Keratinocyte (primary cell): ENCODE data around the gene CD55.

ENCODE experiments used
- EZH2 ChIP-seq: IDR thresholded peaks from one replicate; pipeline ENCODE4 v1.6.1; 2012; ENCODE audit warnings: inconsistent platforms, mild to moderate bottlenecking, low read length, moderate library complexity
- TF ChIP-seq, protein P1 (sequence below), 3 experiments: IDR thresholded peaks in 1 of 3; conservative IDR thresholded peaks in 1 of 3; optimal IDR thresholded peaks in 1 of 3; 2 replicates in 2 of 3; 3 replicates in 1 of 3; pipeline versions ENCODE3 to v1.5.1; 2011; ENCODE audit warnings: low read length in 3 of 3, mild to moderate bottlenecking in 3 of 3, moderate library complexity in 2 of 3, control low read depth in 1 of 3, inconsistent platforms in 1 of 3; ENCODE audit not compliant: insufficient read depth in 2 of 3; ENCODE audit errors: extremely low read depth in 1 of 3

DNA sequence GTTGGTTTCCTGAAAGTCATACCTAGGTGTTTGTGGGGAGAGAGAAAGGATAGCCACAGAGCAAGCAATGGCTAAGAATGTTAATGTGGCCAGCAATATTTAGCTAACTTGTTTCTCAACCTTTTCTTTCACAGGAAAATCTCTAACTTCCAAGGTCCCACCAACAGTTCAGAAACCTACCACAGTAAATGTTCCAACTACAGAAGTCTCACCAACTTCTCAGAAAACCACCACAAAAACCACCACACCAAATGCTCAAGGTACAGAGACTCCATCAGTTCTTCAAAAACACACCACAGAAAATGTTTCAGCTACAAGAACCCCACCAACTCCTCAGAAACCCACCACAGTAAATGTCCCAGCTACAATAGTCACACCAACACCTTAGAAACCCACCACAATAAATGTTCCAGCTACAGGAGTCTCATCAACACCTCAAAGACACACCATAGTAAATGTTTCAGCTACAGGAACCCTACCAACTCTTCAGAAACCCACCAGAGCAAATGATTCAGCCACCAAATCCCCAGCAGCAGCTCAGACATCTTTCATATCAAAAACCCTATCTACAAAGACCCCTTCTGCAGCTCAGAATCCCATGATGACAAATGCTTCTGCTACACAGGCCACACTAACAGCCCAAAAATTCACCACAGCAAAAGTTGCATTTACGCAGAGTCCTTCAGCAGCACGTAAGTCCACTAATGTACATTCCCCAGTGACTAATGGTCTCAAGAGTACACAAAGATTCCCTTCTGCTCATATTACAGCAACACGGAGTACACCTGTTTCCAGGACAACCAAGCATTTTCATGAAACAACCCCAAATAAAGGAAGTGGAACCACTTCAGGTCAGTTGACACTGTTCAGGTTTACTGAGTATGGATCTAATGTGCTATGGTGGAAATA is 15.3 kb downstream of the CD55 start:
- TF ChIP-seq, protein P1, sequence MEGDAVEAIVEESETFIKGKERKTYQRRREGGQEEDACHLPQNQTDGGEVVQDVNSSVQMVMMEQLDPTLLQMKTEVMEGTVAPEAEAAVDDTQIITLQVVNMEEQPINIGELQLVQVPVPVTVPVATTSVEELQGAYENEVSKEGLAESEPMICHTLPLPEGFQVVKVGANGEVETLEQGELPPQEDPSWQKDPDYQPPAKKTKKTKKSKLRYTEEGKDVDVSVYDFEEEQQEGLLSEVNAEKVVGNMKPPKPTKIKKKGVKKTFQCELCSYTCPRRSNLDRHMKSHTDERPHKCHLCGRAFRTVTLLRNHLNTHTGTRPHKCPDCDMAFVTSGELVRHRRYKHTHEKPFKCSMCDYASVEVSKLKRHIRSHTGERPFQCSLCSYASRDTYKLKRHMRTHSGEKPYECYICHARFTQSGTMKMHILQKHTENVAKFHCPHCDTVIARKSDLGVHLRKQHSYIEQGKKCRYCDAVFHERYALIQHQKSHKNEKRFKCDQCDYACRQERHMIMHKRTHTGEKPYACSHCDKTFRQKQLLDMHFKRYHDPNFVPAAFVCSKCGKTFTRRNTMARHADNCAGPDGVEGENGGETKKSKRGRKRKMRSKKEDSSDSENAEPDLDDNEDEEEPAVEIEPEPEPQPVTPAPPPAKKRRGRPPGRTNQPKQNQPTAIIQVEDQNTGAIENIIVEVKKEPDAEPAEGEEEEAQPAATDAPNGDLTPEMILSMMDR (optimal IDR thresholded peaks at IDR 0.05 in 1 of 3, IDR thresholded peaks at IDR 0.05 in 1 of 3, conservative IDR thresholded peaks at IDR 0.05 in 1 of 3; ENCODE audit: extremely low read depth in 1 of 3, insufficient read depth in 2 of 3, low read length in 3 of 3), result no peak
- no peak for TF ChIP-seq EZH2
